Sigmoid colon (tissue), 7 donors: Measurements from ENCODE around the gene LAMA4. TPM values are rescaled to one million over a fixed set of nuclear protein-coding genes. Genes with fewer than 3 reads are reported as not detected.

Experiments used
- DNase-seq: peaks from one replicate; pipeline ENCODE4 v3.0.0-alpha.2; 2019
- H3K27ac ChIP-seq, 4 donors: fragments of 200-600 bp; sonication (generic); one replicate each; pipeline ENCODE4 v1.5.1; 2016 to 2019; ENCODE audit warnings: mild to moderate bottlenecking in 1 of 4
- H3K27me3 ChIP-seq, 3 donors: fragments of 200-600 bp; sonication (generic); one replicate each; pipeline ENCODE4 v1.5.1; 2019; ENCODE audit warnings: mild to moderate bottlenecking in 1 of 3
- H3K36me3 ChIP-seq, 4 donors: fragments of 200-600 bp; sonication (generic); one replicate each; pipeline ENCODE4 v1.5.1; 2016 to 2019
- H3K4me1 ChIP-seq, 4 donors: fragments of 200-600 bp; sonication (generic); one replicate each; pipeline ENCODE4 v1.5.1; 2017 to 2019
- H3K4me3 ChIP-seq, 4 donors: fragments of 200-600 bp; sonication (generic); one replicate each; pipeline ENCODE4 v1.5.1; 2017 to 2019; ENCODE audit warnings: mild to moderate bottlenecking in 2 of 4, moderate library complexity in 1 of 4
- H3K9me3 ChIP-seq, 4 donors: fragments of 200-600 bp in 3 of 4; sonication (generic) in 3 of 4; one replicate each; pipeline versions ENCODE4 v1.5.1 to v1.6.1; 2013 to 2019
- EP300 ChIP-seq, 4 donors: sonication (generic); formaldehyde crosslinking; IDR thresholded peaks; one replicate each; pipeline ENCODE4 v1.6.1; 2017; ENCODE audit warnings: antibody characterized with exemption in 4 of 4
- POLR2A ChIP-seq, 2 donors: fragments of 450-650 bp; IDR thresholded peaks; one replicate each; pipeline ENCODE4 v1.6.1; 2016; ENCODE audit warnings: antibody characterized with exemption in 2 of 2, mild to moderate bottlenecking in 2 of 2, moderate library complexity in 2 of 2
- POLR2AphosphoS5 ChIP-seq, 4 donors: sonication (generic); formaldehyde crosslinking; IDR thresholded peaks; one replicate each; pipeline ENCODE4 v1.6.1; 2017; ENCODE audit warnings: antibody characterized with exemption in 4 of 4
- WGBS, 2 donors: extraction: QIAGEN DNeasy Blood & Tissue Kit; methylation state at CpG; one replicate each; pipeline ENCODE4 v1.1.7; 2013; 5-methylcytosine and 5-hydroxymethylcytosine counted together
- intact Hi-C: fragments of 100-400 bp; cut with DNase I; formaldehyde crosslinking; loops from one replicate; pipeline ENCODE4 v1.15.1; 2023
- polyA plus RNA-seq, 3 donors: library from polyadenylated mRNA; stranded (reverse); fragments of 200-250 nt; gene quantifications; one replicate each; pipeline ENCODE4 v1.2.3, GENCODE V29; 2013
- total RNA-seq, 4 donors: library from RNA; depleted of rRNA; stranded (reverse); fragments of >200 nt; gene quantifications; one replicate each; pipeline ENCODE4 v1.1.0, GENCODE V29; 2016
- TF ChIP-seq, protein P1 (sequence below), 4 experiments: fragments of 450-650 bp in 3 of 4; fragments of 200-600 bp in 1 of 4; IDR thresholded peaks; one replicate each; pipeline ENCODE4 v1.5.1; 2016 to 2019; ENCODE audit warnings: antibody characterized with exemption in 4 of 4, mild to moderate bottlenecking in 3 of 4, moderate library complexity in 2 of 4
- donor health status: healthy with polysubstance abuse.
- donor health status: Bipolar disorder and iron deficiency.
- donor health status: healthy.

The LAMA4 gene
- total and polyA plus RNA-seq, 7 donors, result 6.9 to 225 (median 95.3) TPM

DNA sequence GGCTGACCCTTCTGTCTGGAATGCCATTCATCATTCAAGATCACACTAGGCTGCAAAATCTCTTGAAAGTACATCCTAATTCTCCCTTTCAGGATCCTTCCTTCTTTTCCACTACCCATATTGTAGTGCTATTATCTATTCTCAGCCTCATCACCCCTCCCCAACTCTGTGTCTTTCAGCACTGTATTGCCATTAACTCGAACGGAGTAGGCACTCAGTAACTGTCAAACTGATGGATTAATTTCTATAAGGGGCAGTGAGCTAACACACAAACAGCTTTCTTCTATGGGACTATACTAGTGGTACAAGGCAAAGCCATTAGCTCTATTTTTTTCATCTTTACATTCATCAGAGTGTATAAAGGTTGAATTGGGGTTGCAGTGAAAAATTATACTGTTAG, 46.6 kb downstream of the LAMA4 start:
- peak overlapping the region in 2 of 4 donors; percentile 14 to 30 for H3K27ac ChIP-seq
- no peak for DNase-seq
- no peaks in the 10 kb centered on the region for H3K9me3 ChIP-seq
- H3K36me3 ChIP-seq, result peaks cover 0 to 34% (median 0%) of the 10 kb centered on the region in 4 donors
- 73 to 77% methylated on average over 2 of the region's 2 CpGs for WGBS, 2 donors
- H3K27me3 ChIP-seq, result no peaks in the 10 kb centered on the region
- TF ChIP-seq, protein P1, sequence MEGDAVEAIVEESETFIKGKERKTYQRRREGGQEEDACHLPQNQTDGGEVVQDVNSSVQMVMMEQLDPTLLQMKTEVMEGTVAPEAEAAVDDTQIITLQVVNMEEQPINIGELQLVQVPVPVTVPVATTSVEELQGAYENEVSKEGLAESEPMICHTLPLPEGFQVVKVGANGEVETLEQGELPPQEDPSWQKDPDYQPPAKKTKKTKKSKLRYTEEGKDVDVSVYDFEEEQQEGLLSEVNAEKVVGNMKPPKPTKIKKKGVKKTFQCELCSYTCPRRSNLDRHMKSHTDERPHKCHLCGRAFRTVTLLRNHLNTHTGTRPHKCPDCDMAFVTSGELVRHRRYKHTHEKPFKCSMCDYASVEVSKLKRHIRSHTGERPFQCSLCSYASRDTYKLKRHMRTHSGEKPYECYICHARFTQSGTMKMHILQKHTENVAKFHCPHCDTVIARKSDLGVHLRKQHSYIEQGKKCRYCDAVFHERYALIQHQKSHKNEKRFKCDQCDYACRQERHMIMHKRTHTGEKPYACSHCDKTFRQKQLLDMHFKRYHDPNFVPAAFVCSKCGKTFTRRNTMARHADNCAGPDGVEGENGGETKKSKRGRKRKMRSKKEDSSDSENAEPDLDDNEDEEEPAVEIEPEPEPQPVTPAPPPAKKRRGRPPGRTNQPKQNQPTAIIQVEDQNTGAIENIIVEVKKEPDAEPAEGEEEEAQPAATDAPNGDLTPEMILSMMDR (IDR thresholded peaks at IDR 0.05), result no peak
- TF ChIP-seq EP300 (IDR thresholded peaks at IDR 0.05), result no peak
- TF ChIP-seq POLR2A (IDR thresholded peaks at IDR 0.05), result no peak
- TF ChIP-seq POLR2AphosphoS5 (IDR thresholded peaks at IDR 0.05), result no peak
- no peak overlapping the region for H3K4me3 ChIP-seq
- H3K4me1 ChIP-seq, result peaks cover 0 to 61% (median 30%) of the 10 kb centered on the region in 4 donors
- intact Hi-C loops, result no loop called here

DNA sequence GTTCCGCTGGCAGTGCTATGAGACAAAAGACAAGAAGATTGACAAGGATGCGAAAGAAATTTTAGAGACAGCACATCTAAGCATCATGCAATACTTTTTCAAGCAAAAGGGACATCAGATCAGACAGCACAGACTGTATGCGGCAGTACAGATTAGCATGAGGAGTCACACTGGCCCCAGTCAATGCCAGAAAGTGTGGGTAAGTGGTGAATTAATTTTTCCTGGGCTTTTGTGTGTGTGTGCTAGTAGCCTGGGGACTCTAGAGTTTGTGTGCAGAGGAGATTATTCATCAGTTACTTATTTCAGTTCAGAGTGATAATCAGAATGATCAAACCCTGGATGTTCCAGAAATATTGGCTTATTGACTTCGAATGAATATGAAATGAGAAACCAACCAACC, 47.2 kb downstream of the LAMA4 start:
- TF ChIP-seq EP300 (IDR thresholded peaks at IDR 0.05) (no peak), POLR2AphosphoS5 (IDR thresholded peaks at IDR 0.05) (no peak)
- TF ChIP-seq, protein P1 (IDR thresholded peaks at IDR 0.05), result no peak
- Histone ChIP-seq H3K4me1 (peaks cover 0 to 63% (median 31%) of the 10 kb centered on the region in 4 donors), H3K27me3 (no peaks in the 10 kb centered on the region), H3K36me3 (peaks cover 0 to 36% (median 0%) of the 10 kb centered on the region in 4 donors), H3K27ac (peak overlapping the region in 2 of 4 donors; percentile 67 to 74), H3K4me3 (no peak overlapping the region), H3K9me3 (no peaks in the 10 kb centered on the region)
- WGBS, 2 donors, result 92 to 93% methylated on average over 4 of the region's 4 CpGs
- DNase-seq, result no peak
- intact Hi-C loops, result no loop called here

DNA sequence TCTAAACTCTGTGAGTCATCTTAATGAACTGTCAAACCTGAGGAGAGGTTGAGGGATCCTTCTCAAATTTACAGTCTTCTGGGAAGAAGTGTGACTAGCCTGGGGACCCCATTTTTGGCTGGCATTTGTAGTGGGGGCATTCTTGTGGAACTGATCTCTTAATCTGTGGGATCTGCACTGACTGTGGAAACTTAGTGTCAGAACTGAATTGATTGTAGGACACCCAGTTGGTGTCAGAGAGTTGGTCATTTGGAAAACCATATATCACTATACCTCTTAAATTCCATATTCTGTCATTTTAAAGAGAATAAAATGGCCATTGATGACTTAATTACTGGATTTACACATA, 48.3 kb downstream of the LAMA4 start:
- no peak for DNase-seq
- intact Hi-C loops, result no loop called here
- Histone ChIP-seq H3K4me1 (peaks cover 0 to 63% (median 31%) of the 10 kb centered on the region in 4 donors), H3K4me3 (no peak overlapping the region), H3K27ac (peak overlapping the region; percentile 45 to 74 (median 60)), H3K27me3 (no peaks in the 10 kb centered on the region), H3K36me3 (peaks cover 0 to 47% (median 2%) of the 10 kb centered on the region in 4 donors), H3K9me3 (no peaks in the 10 kb centered on the region)
- TF ChIP-seq POLR2A (IDR thresholded peaks at IDR 0.05) (no peak), POLR2AphosphoS5 (IDR thresholded peaks at IDR 0.05) (no peak), EP300 (IDR thresholded peaks at IDR 0.05) (no peak)
- TF ChIP-seq, protein P1 (IDR thresholded peaks at IDR 0.05), result no peak

DNA sequence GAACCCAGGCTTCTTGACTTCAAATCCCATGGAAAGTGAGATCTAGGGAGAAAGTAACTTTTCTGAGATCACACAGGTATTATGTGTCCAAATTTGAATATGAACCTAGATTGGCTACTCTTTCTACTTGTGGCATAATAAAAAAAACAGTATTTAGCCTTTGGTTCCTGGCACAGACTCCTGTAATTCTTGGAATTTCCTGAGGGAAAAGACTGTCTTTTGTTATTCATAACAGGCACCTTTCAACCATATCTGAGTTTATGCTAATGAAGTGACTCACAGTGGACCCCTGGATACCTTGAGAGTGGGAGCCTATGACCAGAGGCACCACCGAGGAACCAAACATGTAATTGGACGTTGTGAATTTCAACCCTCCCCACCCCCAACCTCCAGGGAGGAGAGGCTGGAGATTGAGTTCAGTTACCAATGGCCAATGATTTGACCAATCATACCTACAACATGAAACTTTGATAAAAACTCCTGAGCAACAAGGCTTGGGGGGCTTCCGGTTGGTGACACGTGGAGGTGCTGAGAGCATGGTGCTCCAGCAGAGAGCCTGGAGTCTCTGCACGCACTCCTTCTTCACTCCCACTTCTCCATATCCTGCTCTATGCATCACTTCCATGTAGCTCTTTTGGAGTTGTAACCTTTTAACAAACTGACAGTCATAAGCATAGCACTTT, 48.8 kb downstream of the LAMA4 start:
- TF ChIP-seq, protein P1 (IDR thresholded peaks at IDR 0.05), result no peak
- TF ChIP-seq POLR2A (IDR thresholded peaks at IDR 0.05), result no peak
- TF ChIP-seq EP300 (IDR thresholded peaks at IDR 0.05), result no peak
- no peak for TF ChIP-seq POLR2AphosphoS5 (IDR thresholded peaks at IDR 0.05)
- peaks cover 0 to 52% (median 2%) of the 10 kb centered on the region in 4 donors for H3K36me3 ChIP-seq

DNA sequence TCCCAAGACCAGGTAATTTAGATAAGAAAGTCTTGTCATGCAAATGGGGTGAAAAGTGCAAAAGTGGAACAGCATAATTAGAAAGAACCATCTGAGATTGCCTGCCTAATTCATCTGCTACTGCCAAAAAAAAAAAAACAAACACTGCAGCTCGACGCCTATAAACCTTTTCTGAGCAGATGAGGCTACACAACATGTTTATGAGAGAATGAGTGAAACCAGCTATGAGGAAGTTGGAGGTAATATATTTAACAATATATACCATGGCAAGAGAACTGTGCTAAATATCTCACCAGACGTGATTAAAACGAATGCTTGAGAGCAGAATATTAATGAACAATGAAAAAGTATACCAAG, 50.0 kb downstream of the LAMA4 start:
- H3K27me3 ChIP-seq, result no peaks in the 10 kb centered on the region
- TF ChIP-seq POLR2AphosphoS5 (IDR thresholded peaks at IDR 0.05) (no peak), POLR2A (IDR thresholded peaks at IDR 0.05) (no peak), EP300 (IDR thresholded peaks at IDR 0.05) (no peak)
- TF ChIP-seq, protein P1 (IDR thresholded peaks at IDR 0.05), result no peak
- intact Hi-C loops, result no loop called here
- H3K4me1 ChIP-seq, result peaks cover 0 to 52% (median 31%) of the 10 kb centered on the region in 4 donors
- 8 to 51% methylated on average over 4 of the region's 4 CpGs for WGBS, 2 donors
- no peak overlapping the region for H3K4me3 ChIP-seq
- H3K9me3 ChIP-seq, result no peaks in the 10 kb centered on the region
- H3K36me3 ChIP-seq, result peaks cover 0 to 60% (median 5%) of the 10 kb centered on the region in 4 donors
- H3K27ac ChIP-seq, result peak overlapping the region; percentile 45 to 74 (median 60)
- DNase-seq, result no peak

More for the DNA sequence above, 48.8 kb downstream of the LAMA4 start:
- Histone ChIP-seq H3K9me3 (no peaks in the 10 kb centered on the region), H3K27me3 (no peaks in the 10 kb centered on the region), H3K4me3 (no peak overlapping the region), H3K4me1 (peaks cover 0 to 63% (median 30%) of the 10 kb centered on the region in 4 donors), H3K27ac (peak overlapping the region; percentile 45 to 74 (median 60))
- 91% methylated on average over 5 of the region's 5 CpGs for WGBS, 2 donors
- no peak for DNase-seq
- intact Hi-C loops, result no loop called here
